Stimulated activated naive CD8-positive, alpha-beta T cell treated with anti-CD3 and anti-CD28 coated beads, Interleukin-15, Interleukin-2, amounts not matched to agents 100 ng/mL and 50 ng/mL, for 24 hours (primary cell): Measurements from ENCODE around the gene PYDC1.

Source experiments
- H3K27ac Mint-ChIP-seq: one replicate; pipeline ENCODE4 v1.8.0; 2021; ENCODE audit warnings: mild to moderate bottlenecking, mixed read lengths
- H3K27me3 Mint-ChIP-seq: one replicate; pipeline ENCODE4 v1.8.0; 2021; ENCODE audit warnings: mixed read lengths
- H3K36me3 Mint-ChIP-seq: one replicate; pipeline ENCODE4 v1.8.0; 2021; ENCODE audit warnings: low read depth, mixed read lengths
- H3K4me1 Mint-ChIP-seq: one replicate; pipeline ENCODE4 v1.8.0; 2021; ENCODE audit warnings: low read depth, mixed read lengths
- H3K4me3 Mint-ChIP-seq: one replicate; pipeline ENCODE4 v1.8.0; 2021; ENCODE audit warnings: mild to moderate bottlenecking, mixed read lengths
- H3K9me3 Mint-ChIP-seq: one replicate; pipeline ENCODE4 v1.8.0; 2021; ENCODE audit warnings: mixed read lengths

Gene PYDC1

GRCh38 chr16:31238041-31238440 is 21.1 kb upstream of the PYDC1 start:
- Mint-ChIP-seq H3K4me1 (no peaks in the 10 kb centered on the region), H3K27ac (no peak overlapping the region), H3K9me3 (no peaks in the 10 kb centered on the region), H3K4me3 (no peak overlapping the region), H3K27me3 (no peaks in the 10 kb centered on the region), H3K36me3 (no peaks in the 10 kb centered on the region)

DNA sequence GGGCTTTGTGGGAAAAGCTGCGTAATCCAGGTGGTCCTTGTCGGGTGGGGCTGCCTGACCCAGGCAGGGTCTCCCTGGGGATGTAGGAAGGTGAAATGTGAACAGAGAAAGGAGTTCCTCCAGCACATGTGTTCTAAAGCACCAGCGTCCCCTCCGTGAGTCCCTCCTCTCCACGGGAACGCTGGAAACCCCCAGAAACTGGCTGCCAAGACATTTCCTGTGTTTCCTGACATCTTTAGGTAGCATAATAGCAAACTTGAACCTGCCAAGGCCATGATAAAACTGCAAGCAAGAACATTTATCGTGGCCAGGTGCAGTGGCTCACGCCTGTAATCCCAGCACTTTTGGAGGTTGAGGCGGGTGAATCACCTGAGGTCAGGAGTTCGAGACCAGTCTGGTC is 12.6 kb upstream of the PYDC1 start:
- no peak overlapping the region for H3K4me3 Mint-ChIP-seq
- no peak overlapping the region for H3K27ac Mint-ChIP-seq
- H3K36me3 Mint-ChIP-seq = no peaks in the 10 kb centered on the region
- H3K9me3 Mint-ChIP-seq = no peaks in the 10 kb centered on the region
- no peaks in the 10 kb centered on the region for H3K4me1 Mint-ChIP-seq
- H3K27me3 Mint-ChIP-seq = peaks cover 4% of the 10 kb centered on the region

GRCh38 chr16:31228206-31228605 is 11.3 kb upstream of the PYDC1 start:
- Mint-ChIP-seq H3K4me3 (no peak overlapping the region), H3K27me3 (peaks cover 4% of the 10 kb centered on the region), H3K27ac (no peak overlapping the region), H3K4me1 (no peaks in the 10 kb centered on the region), H3K9me3 (no peaks in the 10 kb centered on the region), H3K36me3 (no peaks in the 10 kb centered on the region)

- H3K4me1 Mint-ChIP-seq = no peaks in the 10 kb centered on the region
- no peaks in the 10 kb centered on the region for H3K36me3 Mint-ChIP-seq
- no peak overlapping the region for H3K27ac Mint-ChIP-seq
- H3K9me3 Mint-ChIP-seq = no peaks in the 10 kb centered on the region
- H3K4me3 Mint-ChIP-seq = no peak overlapping the region
- H3K27me3 Mint-ChIP-seq = peaks cover 12% of the 10 kb centered on the region
These were observed 8.3 kb upstream of the PYDC1 start for GRCh38 chr16:31225193-31225592.

- no peaks in the 10 kb centered on the region for H3K9me3 Mint-ChIP-seq
- no peak overlapping the region for H3K4me3 Mint-ChIP-seq
- no peaks in the 10 kb centered on the region for H3K4me1 Mint-ChIP-seq
- H3K36me3 Mint-ChIP-seq = no peaks in the 10 kb centered on the region
- no peak overlapping the region for H3K27ac Mint-ChIP-seq
- H3K27me3 Mint-ChIP-seq = peaks cover 9% of the 10 kb centered on the region
These were observed 7.4 kb upstream of the PYDC1 start for GRCh38 chr16:31224092-31224955.

DNA sequence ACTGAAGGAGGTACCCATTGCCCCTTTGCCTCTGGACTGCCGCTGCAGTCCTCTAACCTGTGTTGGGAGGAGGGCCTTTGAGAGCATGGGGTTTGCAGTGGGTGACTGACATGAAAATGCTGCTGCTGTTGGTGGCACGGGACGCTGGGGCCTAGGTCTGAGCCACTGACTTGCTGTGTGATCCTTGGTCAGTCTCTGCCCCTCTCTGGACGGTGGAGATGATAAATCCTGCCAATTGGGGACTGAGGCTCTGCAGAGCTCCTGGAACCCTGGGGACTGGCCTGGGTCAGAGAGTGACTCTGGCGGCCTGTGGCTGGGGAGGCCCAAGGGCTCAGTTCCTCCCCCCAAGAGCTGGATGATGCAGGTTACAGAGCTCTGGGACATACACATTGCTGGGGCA is 6.1 kb upstream of the PYDC1 start:
- Mint-ChIP-seq H3K4me1 (no peaks in the 10 kb centered on the region), H3K36me3 (no peaks in the 10 kb centered on the region), H3K27me3 (peaks cover 18% of the 10 kb centered on the region), H3K4me3 (no peak overlapping the region), H3K9me3 (no peaks in the 10 kb centered on the region), H3K27ac (no peak overlapping the region)

- no peak overlapping the region for H3K4me3 Mint-ChIP-seq
- H3K27me3 Mint-ChIP-seq = peaks cover 33% of the 10 kb centered on the region
- peaks cover 4% of the 10 kb centered on the region for H3K4me1 Mint-ChIP-seq
- H3K27ac Mint-ChIP-seq = no peak overlapping the region
- H3K36me3 Mint-ChIP-seq = no peaks in the 10 kb centered on the region
- no peaks in the 10 kb centered on the region for H3K9me3 Mint-ChIP-seq
These were observed 4.6 kb upstream of the PYDC1 start for GRCh38 chr16:31221357-31222160.

- H3K27ac Mint-ChIP-seq = no peak overlapping the region
- H3K4me3 Mint-ChIP-seq = no peak overlapping the region
- H3K9me3 Mint-ChIP-seq = no peaks in the 10 kb centered on the region
- H3K4me1 Mint-ChIP-seq = peaks cover 20% of the 10 kb centered on the region
- H3K27me3 Mint-ChIP-seq = peaks cover 46% of the 10 kb centered on the region
- no peaks in the 10 kb centered on the region for H3K36me3 Mint-ChIP-seq
These were observed 2.3 kb upstream of the PYDC1 start for GRCh38 chr16:31219154-31219741.

GRCh38 chr16:31217136-31217530 is 198 bp upstream of the PYDC1 start:
- Mint-ChIP-seq H3K9me3 (no peaks in the 10 kb centered on the region), H3K27me3 (peaks cover 60% of the 10 kb centered on the region), H3K4me1 (peaks cover 20% of the 10 kb centered on the region), H3K4me3 (peak overlapping the region; percentile 48), H3K36me3 (no peaks in the 10 kb centered on the region), H3K27ac (no peak overlapping the region)

DNA sequence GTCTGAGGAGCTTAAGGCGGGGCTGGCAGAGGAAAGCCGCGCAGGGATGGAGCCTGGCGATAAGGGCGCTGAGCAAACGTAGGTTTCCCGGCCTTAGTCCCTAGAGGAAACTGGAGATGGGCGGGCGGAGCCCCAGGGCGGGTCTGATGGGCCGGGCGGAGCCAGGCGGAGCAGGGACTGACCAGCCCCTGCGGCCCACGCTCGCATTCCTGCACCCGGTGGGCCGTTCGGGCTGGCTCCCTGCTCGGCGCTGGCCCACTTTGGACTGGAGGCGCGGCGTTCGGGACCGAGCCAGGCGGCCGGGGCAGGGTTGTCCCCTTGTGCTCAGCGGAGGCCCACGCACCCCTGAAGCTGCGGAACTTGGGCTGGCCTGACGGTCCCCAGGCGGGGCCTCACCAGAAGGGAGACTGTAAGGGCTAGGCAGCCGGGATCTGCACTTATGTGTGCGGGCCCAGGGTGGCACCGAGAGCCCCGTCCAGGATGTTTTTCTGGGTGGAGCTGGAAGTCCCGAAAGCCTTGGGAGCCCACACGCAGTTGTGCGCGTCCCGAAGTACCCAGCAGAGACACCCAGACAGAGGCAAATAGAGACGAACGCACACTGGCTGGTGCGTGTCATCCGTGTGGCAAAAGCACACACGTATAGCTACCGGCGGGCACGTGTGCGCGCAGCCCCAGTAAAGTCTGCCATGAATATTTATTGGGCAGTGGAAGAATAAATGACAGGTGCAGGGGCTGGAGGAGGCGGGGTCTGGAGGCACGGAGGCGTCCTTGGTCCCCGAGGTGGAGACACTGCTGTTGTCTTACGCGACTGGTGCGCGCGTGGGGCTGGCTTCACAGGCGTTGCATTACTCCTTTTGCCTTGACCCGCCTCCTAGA is 1.4 kb downstream of the PYDC1 start:
- Mint-ChIP-seq H3K4me1 (peaks cover 26% of the 10 kb centered on the region), H3K27me3 (peaks cover 55% of the 10 kb centered on the region)

GRCh38 chr16:31214708-31215286 is 2.1 kb downstream of the PYDC1 start:
- Mint-ChIP-seq H3K27me3 (peaks cover 55% of the 10 kb centered on the region), H3K4me3 (peak overlapping the region; percentile 80)

More for the DNA sequence above, 1.4 kb downstream of the PYDC1 start:
- no peaks in the 10 kb centered on the region for H3K36me3 Mint-ChIP-seq
- peak overlapping the region; percentile 80 for H3K4me3 Mint-ChIP-seq
- no peak overlapping the region for H3K27ac Mint-ChIP-seq
- no peaks in the 10 kb centered on the region for H3K9me3 Mint-ChIP-seq

DNA sequence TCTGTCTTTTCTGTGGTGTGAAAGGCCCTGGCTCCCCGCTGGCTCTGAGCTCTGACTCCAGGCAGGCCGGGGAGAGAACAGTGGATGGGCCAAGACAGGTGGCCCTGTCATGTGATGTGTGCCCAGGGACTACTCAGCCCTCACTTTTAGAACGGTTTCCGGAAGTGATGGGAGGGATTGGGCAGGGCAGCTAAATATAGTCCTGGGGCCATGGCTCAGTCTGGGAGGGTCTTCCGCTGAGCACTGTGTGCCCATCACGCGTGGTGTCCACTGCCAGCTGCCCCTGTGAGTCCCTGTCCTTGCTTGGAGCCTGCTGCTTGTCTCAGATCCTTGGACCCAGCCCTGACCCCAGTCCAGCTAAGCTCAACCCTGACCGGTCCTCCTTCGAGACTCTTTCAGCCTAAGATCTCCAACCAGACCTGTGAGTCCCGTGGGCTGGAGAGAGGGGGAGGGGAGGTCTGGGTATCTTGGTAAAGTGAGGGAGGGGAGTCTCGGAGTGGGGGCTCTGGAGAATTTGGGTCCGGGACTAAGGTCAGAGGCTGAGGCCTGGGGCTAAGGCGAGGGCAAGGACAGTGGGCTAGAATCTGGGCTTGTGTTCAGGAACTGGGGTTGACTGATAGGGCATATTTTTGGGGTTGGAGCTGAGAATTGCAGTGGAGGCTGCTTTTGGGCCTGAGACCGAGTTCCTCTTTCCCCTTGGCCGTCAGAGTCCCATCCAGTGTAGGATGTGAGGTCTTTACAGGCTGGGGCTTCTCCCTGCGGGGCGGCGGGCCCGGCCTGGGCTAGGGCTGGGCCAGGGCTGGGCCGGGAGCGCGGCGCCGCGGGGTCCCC is 2.8 kb downstream of the PYDC1 start, which contains the start of gene TRIM72:
TSS of gene TRIM72 (plus strand) at position 243 of the 831 bp plus-strand sequence. CDS start 620 bp downstream, outside the sequence.
- Mint-ChIP-seq H3K9me3 (no peaks in the 10 kb centered on the region), H3K27me3 (peaks cover 53% of the 10 kb centered on the region), H3K36me3 (no peaks in the 10 kb centered on the region), H3K27ac (no peak within 1 kb of the TSS), H3K4me3 (no peak within 1 kb of the TSS), H3K4me1 (peaks cover 26% of the 10 kb centered on the region)

More at GRCh38 chr16:31214708-31215286, 2.1 kb downstream of the PYDC1 start:
- no peaks in the 10 kb centered on the region for H3K9me3 Mint-ChIP-seq
- no peak overlapping the region for H3K27ac Mint-ChIP-seq
- no peaks in the 10 kb centered on the region for H3K36me3 Mint-ChIP-seq
- H3K4me1 Mint-ChIP-seq = peaks cover 26% of the 10 kb centered on the region

- Mint-ChIP-seq H3K4me1 (peaks cover 26% of the 10 kb centered on the region), H3K27ac (no peak overlapping the region), H3K27me3 (peaks cover 46% of the 10 kb centered on the region), H3K4me3 (no peak overlapping the region), H3K9me3 (no peaks in the 10 kb centered on the region), H3K36me3 (no peaks in the 10 kb centered on the region)
These were observed 3.6 kb downstream of the PYDC1 start for GRCh38 chr16:31213342-31213741.
